B cell (primary cell): ENCODE data around the gene L3MBTL1.

Experiments
- EZH2 ChIP-seq: IDR thresholded peaks from 2 replicates; pipeline ENCODE4 v1.6.1; 2012; ENCODE audit warnings: borderline replicate concordance, low read depth, mild to moderate bottlenecking, moderate library complexity, low read length; ENCODE audit not compliant: insufficient read depth, poor library complexity, severe bottlenecking
- TF ChIP-seq, protein P1 (sequence below): fragments of 200-600 bp; IDR thresholded peaks from one replicate; pipeline ENCODE4 v1.8.0; 2022; ENCODE audit warnings: antibody characterized with exemption, mild to moderate bottlenecking

DNA sequence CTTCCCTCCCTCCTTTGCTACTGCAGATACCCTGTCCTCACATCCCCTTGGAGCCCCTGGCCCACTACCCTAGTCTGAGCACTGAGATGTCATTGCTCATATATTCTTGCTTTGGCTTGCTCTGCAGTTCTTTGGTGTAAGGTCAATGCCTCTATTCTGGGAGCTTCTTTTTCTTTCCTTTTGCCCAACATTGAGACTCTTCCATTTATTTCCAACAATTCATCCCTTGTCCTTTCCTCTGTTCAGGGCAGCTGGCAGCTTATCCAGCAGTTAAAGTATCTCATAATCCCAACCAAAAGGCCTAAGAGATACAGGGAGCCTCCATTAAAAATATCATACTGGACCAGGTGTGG, 23.6 kb downstream of the L3MBTL1 start:
- TF ChIP-seq, protein P1, sequence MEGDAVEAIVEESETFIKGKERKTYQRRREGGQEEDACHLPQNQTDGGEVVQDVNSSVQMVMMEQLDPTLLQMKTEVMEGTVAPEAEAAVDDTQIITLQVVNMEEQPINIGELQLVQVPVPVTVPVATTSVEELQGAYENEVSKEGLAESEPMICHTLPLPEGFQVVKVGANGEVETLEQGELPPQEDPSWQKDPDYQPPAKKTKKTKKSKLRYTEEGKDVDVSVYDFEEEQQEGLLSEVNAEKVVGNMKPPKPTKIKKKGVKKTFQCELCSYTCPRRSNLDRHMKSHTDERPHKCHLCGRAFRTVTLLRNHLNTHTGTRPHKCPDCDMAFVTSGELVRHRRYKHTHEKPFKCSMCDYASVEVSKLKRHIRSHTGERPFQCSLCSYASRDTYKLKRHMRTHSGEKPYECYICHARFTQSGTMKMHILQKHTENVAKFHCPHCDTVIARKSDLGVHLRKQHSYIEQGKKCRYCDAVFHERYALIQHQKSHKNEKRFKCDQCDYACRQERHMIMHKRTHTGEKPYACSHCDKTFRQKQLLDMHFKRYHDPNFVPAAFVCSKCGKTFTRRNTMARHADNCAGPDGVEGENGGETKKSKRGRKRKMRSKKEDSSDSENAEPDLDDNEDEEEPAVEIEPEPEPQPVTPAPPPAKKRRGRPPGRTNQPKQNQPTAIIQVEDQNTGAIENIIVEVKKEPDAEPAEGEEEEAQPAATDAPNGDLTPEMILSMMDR, result no peak
- TF ChIP-seq EZH2, result no peak
